GM12891 (cell line): ENCODE data around the gene CELSR3.

Experiments used
- PAX5 ChIP-seq: IDR thresholded peaks from 2 replicates; pipeline ENCODE4 v1.6.1; 2011; ENCODE audit warnings: low read length, moderate library complexity, mild to moderate bottlenecking; ENCODE audit not compliant: insufficient read depth, severe bottlenecking
- POLR2A ChIP-seq: IDR thresholded peaks from 2 replicates; pipeline ENCODE4 v1.6.1; 2011; ENCODE audit warnings: low read depth, low read length, control low read depth
- POLR2AphosphoS5 ChIP-seq: IDR thresholded peaks from 2 replicates; pipeline ENCODE4 v1.6.1; 2011; ENCODE audit warnings: low read depth, low read length, control low read depth
- POU2F2 ChIP-seq: IDR thresholded peaks from 2 replicates; pipeline ENCODE4 v1.6.1; 2011; ENCODE audit warnings: low read depth, mild to moderate bottlenecking, control low read depth, low read length, moderate library complexity
- SPI1 ChIP-seq: IDR thresholded peaks from 2 replicates; pipeline ENCODE4 v1.6.1; 2011; ENCODE audit warnings: low read depth, low read length, control low read depth
- TAF1 ChIP-seq: IDR thresholded peaks from 2 replicates; pipeline ENCODE4 v1.6.1; 2011; ENCODE audit warnings: low read depth, low read length, control low read depth

- TF ChIP-seq POLR2AphosphoS5 (no peak), POLR2A (no peak), TAF1 (no peak), PAX5 (no peak), SPI1 (no peak), POU2F2 (no peak)
Observed at GRCh38 chr3:48624767-48625166, 37.9 kb downstream of the CELSR3 start.
